ENCODE measurements around the gene P3H2.

DNA sequence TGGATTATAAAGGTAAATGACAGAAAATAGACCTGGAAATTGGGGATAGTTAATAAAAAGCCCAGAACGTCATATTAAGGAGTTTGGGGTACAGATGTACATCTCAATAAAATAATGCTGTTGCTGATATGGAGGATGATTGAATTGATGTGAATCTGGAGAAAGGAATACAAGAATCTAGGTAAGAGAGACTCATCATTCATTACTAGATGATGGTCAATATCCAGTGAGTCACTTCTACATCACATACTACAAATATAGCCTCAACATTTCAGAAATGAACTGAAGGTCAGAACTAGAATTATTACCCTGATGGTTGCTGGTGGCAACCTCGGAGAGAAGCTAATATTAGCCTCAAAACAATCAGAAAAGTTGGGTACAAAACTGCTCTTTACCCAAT is 37.6 kb upstream of the P3H2 start:
- TF ChIP-seq ZNF341 (tag by site-specific recombination; IDR thresholded peaks at IDR 0.05; ENCODE audit: low read depth), result no peak
- TF ChIP-seq, protein P1, sequence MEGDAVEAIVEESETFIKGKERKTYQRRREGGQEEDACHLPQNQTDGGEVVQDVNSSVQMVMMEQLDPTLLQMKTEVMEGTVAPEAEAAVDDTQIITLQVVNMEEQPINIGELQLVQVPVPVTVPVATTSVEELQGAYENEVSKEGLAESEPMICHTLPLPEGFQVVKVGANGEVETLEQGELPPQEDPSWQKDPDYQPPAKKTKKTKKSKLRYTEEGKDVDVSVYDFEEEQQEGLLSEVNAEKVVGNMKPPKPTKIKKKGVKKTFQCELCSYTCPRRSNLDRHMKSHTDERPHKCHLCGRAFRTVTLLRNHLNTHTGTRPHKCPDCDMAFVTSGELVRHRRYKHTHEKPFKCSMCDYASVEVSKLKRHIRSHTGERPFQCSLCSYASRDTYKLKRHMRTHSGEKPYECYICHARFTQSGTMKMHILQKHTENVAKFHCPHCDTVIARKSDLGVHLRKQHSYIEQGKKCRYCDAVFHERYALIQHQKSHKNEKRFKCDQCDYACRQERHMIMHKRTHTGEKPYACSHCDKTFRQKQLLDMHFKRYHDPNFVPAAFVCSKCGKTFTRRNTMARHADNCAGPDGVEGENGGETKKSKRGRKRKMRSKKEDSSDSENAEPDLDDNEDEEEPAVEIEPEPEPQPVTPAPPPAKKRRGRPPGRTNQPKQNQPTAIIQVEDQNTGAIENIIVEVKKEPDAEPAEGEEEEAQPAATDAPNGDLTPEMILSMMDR (tag by site-specific recombination; IDR thresholded peaks at IDR 0.05), result no peak
- TF ChIP-seq, protein P2, sequence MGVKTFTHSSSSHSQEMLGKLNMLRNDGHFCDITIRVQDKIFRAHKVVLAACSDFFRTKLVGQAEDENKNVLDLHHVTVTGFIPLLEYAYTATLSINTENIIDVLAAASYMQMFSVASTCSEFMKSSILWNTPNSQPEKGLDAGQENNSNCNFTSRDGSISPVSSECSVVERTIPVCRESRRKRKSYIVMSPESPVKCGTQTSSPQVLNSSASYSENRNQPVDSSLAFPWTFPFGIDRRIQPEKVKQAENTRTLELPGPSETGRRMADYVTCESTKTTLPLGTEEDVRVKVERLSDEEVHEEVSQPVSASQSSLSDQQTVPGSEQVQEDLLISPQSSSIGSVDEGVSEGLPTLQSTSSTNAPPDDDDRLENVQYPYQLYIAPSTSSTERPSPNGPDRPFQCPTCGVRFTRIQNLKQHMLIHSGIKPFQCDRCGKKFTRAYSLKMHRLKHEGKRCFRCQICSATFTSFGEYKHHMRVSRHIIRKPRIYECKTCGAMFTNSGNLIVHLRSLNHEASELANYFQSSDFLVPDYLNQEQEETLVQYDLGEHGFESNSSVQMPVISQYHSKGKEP (tag by site-specific recombination; IDR thresholded peaks at IDR 0.05), result no peak
- no peak for TF ChIP-seq ZNF792 (tag by site-specific recombination; IDR thresholded peaks at IDR 0.05)
- TF ChIP-seq SP2 (tag by site-specific recombination; IDR thresholded peaks at IDR 0.05), result no peak
- no peak for TF ChIP-seq ZFP3 (tag by site-specific recombination; IDR thresholded peaks at IDR 0.05; ENCODE audit: low read depth)
- TF ChIP-seq YY1 (tag by site-specific recombination; IDR thresholded peaks at IDR 0.05), result no peak
- TF ChIP-seq ZNF670 (tag by site-specific recombination; IDR thresholded peaks at IDR 0.05; ENCODE audit: low read depth), result no peak
- TF ChIP-seq, protein P3, sequence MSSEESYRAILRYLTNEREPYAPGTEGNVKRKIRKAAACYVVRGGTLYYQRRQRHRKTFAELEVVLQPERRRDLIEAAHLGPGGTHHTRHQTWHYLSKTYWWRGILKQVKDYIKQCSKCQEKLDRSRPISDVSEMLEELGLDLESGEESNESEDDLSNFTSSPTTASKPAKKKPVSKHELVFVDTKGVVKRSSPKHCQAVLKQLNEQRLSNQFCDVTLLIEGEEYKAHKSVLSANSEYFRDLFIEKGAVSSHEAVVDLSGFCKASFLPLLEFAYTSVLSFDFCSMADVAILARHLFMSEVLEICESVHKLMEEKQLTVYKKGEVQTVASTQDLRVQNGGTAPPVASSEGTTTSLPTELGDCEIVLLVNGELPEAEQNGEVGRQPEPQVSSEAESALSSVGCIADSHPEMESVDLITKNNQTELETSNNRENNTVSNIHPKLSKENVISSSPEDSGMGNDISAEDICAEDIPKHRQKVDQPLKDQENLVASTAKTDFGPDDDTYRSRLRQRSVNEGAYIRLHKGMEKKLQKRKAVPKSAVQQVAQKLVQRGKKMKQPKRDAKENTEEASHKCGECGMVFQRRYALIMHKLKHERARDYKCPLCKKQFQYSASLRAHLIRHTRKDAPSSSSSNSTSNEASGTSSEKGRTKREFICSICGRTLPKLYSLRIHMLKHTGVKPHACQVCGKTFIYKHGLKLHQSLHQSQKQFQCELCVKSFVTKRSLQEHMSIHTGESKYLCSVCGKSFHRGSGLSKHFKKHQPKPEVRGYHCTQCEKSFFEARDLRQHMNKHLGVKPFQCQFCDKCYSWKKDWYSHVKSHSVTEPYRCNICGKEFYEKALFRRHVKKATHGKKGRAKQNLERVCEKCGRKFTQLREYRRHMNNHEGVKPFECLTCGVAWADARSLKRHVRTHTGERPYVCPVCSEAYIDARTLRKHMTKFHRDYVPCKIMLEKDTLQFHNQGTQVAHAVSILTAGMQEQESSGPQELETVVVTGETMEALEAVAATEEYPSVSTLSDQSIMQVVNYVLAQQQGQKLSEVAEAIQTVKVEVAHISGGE (tag by site-specific recombination; conservative IDR thresholded peaks at IDR 0.05; ENCODE audit: low read depth), result no peak
- TF ChIP-seq, protein P4, sequence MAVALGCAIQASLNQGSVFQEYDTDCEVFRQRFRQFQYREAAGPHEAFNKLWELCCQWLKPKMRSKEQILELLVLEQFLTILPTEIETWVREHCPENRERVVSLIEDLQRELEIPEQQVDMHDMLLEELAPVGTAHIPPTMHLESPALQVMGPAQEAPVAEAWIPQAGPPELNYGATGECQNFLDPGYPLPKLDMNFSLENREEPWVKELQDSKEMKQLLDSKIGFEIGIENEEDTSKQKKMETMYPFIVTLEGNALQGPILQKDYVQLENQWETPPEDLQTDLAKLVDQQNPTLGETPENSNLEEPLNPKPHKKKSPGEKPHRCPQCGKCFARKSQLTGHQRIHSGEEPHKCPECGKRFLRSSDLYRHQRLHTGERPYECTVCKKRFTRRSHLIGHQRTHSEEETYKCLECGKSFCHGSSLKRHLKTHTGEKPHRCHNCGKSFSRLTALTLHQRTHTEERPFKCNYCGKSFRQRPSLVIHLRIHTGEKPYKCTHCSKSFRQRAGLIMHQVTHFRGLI (tag by site-specific recombination; IDR thresholded peaks at IDR 0.05), result no peak
- TF ChIP-seq, protein P5, sequence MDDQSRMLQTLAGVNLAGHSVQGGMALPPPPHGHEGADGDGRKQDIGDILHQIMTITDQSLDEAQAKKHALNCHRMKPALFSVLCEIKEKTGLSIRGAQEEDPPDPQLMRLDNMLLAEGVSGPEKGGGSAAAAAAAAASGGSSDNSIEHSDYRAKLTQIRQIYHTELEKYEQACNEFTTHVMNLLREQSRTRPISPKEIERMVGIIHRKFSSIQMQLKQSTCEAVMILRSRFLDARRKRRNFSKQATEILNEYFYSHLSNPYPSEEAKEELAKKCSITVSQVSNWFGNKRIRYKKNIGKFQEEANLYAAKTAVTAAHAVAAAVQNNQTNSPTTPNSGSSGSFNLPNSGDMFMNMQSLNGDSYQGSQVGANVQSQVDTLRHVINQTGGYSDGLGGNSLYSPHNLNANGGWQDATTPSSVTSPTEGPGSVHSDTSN (CRISPR knock-in tag; IDR thresholded peaks at IDR 0.05), result no peak
- TF ChIP-seq, protein P6, sequence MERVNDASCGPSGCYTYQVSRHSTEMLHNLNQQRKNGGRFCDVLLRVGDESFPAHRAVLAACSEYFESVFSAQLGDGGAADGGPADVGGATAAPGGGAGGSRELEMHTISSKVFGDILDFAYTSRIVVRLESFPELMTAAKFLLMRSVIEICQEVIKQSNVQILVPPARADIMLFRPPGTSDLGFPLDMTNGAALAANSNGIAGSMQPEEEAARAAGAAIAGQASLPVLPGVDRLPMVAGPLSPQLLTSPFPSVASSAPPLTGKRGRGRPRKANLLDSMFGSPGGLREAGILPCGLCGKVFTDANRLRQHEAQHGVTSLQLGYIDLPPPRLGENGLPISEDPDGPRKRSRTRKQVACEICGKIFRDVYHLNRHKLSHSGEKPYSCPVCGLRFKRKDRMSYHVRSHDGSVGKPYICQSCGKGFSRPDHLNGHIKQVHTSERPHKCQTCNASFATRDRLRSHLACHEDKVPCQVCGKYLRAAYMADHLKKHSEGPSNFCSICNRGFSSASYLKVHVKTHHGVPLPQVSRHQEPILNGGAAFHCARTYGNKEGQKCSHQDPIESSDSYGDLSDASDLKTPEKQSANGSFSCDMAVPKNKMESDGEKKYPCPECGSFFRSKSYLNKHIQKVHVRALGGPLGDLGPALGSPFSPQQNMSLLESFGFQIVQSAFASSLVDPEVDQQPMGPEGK (tag by site-specific recombination; IDR thresholded peaks at IDR 0.05), result no peak
- no peak for TF ChIP-seq ZNF404 (tag by site-specific recombination; IDR thresholded peaks at IDR 0.05)
